ENCODE measurements around the gene ETV6.

ETV6 gene

DNA sequence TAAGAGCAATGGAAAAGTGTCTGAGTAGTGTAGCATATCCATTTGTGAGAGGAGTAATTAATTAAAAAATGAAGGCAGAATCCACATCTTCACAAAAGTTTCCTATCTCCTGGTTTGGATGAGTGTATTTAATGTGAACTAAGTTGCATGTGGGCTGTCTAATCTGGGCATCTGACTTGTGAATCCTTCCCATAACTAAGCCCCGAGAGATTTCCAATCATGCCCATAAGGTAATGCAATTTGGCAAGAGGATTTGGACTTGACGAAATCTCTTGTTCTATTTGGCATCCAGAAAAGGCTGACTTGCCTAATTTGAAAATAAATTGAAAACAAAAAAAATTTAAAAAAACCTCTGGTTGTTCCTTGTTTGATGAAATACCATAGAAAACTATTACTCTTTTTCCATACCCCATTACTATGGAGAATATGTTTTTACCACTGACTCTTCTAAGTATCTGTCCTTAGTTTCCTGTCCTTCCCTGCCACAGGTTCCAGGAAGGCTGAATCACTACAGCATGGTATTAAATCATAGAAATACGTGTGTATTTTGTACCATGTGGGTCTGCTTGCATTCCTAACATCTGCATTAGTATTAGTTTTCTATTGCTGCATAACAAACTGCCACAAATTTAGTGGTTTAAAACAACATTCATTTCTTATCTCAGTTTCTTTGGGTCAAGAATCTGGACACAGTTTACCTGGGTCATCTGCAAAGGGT is 48.4 kb downstream of the ETV6 start:
- DNase-seq = no peak

DNA sequence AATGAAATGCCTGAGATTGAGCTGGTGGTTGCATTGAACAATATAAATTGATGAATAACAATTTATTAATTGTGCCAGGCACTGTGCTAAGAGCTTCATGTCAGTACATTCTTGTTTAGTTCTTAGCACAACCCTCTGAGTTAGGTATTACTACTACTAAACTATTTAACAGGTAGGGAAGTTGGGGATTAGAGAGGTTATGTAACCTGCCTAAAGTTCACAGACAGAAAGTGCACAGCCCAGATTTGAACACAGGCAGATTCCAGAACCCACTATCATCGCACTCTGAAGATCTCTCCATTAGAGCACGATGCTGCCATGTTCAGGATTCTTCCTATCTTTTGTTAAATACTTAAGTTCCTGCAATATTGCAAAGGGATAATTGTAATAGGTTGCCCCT is 49.3 kb downstream of the ETV6 start:
- DNase-seq = no peak

DNA sequence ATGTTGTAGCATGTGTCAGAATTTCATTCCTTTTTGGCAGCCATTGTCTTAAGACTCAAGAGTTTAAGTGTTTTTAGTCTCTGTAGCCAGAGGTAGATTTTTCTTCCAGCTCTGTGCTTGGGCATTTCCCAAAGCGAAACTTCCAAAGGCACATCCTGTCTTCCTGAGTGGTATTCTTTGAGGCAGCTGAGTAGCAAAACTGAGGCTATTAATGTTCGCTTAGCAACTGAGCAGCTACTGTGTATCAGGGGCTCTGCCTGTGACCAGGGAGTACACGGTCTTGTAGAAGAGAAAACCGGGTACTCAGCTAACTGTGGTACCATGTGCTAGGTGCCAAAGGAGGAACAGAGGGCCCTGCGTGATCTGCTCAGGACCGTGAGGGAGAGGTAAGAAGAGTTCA is 52.0 kb downstream of the ETV6 start:
- DNase-seq = no peak

DNA sequence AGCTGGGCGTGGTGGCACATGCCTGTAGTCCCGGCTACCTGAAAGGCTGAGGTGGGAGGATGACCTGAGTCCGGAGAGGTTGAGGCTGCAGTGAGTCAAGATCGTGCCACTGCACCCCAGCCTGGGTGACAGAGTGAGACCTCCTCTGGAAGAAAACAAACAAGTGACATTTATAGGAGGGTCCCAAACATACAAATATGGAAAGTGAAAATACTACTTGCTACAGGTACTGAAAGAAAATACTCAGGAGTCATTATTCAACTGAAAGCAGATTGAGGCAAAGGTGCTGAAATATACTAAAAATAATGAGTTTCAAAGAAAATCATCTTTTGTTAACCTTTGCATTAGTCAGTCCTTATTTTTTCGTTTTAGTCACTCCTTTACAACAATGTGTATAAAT is 53.5 kb downstream of the ETV6 start:
- DNase-seq = no peak

DNA sequence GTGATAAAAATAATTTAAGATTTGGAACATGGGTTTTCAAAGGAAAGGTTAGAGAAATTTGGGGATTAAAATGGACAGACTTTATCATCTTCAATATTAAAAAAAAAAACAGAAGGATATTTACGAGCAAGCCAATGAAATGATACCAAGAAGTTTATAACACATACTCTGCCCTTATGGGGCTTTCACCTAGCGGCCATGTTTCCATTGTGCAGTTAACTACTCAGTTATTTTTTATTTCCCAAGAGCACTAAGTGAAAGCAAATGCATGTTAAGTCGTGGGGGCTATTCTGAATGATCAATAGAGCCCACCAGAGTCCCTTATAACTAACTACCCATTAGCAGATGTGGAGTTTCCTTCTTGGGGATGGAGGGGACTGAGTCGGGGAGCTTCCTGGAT is 53.9 kb downstream of the ETV6 start:
- DNase-seq = no peak

DNA sequence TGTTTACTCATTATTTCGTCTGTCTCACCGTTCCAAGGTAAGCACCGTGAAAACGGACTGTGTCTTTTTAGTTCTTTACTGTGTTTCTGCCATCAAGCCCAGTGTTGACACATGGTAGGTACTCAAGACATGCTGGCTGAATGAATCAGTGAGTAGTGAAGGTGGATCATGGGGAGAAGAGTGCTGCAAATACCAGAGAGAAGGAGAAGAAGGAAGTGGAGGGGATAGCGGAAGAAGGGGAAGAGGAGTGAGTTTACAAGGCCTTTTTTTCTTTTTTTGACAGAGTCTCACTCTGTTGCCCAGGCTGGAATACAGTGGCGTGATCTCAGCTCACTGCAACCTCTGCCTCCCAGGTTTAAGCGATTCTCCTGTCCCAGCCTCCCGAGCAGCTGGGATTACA is 54.6 kb downstream of the ETV6 start:
- no peak for DNase-seq

DNA sequence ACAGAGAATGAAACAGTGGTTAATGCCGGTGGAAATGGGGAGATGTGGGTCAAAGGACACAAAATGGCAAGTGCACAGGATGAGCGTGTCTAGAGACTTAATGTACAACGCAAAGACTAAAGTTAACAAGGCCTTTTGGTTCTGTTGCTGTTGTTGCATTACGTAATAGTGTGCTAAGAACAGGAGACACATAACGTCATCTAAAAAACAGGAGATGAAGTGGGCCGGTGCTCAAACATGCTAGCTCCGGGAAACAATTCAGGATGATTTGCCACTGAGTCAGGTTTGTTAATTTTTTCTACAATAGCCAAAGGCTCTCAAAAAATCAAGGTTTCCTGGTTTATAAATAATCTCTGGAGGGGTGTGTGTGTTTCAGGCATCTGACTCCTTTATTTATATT is 55.5 kb downstream of the ETV6 start:
- no peak for DNase-seq

DNA sequence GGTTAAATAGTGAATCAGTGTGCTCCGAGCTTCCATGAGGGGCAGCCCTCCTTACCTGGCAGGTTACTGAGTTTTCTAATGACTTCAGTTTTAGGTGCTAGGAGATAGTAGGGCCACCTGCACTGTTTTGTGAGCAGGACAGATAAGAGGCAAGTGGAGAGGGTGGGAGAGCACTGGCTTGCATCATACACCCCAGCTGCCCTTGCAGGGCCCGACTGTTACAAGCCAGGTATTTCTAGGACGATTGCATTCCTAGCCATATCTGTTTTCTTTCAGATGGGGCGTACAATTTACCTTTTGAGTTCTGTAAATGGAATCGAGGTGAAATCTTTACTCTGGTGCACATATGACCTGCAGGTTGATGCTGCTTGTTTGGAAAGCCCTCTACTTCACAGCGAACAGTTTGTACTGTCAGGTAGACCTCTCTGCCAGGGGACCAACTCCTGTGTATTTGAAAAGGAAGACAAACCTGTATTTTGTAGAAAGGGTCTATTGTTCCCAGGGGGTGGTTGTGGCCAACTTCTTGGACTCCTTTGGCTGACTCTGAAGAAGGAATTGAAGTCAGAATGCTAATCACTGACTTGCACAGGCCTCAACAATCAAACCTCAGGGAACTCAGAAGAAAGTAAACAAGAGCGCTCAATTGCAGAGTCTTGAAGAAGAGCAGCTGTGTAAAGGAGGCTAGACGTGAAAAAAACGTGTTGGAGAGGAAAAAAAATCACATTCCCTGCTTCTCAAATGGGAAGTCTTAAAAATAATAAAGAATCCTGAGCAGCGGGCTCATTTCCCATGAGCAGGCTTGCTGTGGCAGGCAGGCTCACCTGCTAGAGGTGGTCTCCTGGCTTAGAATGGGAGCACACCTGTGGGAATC is 57.3 kb downstream of the ETV6 start:
- no peak for DNase-seq

DNA sequence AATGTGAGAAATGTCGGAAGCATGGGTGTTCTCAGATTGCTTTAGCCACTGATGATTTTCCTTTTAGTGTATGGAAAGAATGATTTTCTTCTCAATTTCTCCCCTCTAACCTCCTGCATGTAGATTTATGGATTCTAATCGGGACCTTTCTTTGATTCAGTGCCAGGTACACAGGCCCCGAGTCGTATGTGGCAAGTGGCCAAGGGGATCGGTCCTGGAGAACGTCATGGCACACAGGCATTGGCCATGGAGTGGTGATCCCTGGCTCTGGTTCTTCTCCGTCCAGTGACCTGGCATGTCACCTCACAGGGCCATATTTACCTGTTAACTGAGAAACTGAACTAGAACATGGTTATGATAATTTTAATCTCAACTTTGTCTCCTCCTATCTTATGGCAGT is 58.1 kb downstream of the ETV6 start:
- no peak for DNase-seq

DNA sequence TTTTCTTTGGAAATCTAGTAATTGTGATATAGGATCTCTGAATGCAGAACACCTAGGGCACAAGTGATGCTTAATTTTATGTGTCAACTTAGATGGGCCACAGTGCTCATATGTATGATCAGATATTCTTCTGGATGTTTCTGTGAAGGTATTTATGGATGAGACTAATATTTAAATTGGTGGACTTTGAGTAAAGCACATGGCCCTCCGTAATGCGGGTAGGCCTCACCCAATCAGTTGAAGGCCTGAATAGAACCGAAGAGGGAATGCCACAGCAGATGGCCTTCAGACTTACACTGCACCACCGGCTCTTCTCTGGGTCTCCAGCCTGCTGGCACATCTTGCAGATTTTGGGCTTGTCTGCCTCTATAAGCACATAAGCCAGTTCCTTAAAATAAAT is 60.0 kb downstream of the ETV6 start:
- no peak for DNase-seq

DNA sequence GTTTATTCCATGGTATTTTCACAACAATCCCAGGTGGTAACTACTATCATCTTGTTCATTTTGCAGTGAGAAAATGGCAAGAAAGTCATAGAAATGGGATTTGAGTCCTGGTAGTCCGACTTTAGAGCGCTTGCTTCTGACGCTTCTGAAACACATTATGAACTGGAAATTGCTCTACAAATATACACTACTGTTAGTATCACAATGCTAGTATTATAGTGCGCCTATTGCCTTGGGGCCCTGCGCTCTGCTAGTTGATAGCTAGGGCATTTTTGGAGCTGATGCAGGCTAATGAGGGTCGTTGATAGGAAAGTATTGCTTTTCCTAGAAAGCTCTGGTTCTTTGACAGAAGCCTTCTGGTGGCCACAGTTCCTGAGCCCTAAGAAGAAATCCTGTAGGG is 61.0 kb downstream of the ETV6 start:
- DNase-seq = no peak

DNA sequence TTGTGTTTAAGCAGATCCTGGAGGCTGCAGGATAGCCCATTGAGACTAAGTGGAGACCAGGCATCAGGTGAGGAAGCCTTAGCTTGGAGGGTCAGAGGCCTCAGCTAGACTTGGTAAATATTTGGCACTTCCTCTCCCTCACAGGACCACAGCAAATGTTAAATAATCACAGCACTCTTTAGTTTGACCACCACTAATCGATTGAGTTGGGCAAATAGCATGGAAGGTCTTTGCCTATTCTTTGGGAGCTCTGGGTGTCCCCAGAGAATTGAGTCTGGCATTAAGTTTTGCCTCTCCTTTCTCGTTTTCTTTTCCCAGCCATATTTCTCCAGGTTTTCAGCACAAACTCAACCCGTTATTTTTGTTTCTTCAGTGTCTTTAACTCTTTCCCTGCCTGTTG is 61.4 kb downstream of the ETV6 start:
- no peak for DNase-seq

DNA sequence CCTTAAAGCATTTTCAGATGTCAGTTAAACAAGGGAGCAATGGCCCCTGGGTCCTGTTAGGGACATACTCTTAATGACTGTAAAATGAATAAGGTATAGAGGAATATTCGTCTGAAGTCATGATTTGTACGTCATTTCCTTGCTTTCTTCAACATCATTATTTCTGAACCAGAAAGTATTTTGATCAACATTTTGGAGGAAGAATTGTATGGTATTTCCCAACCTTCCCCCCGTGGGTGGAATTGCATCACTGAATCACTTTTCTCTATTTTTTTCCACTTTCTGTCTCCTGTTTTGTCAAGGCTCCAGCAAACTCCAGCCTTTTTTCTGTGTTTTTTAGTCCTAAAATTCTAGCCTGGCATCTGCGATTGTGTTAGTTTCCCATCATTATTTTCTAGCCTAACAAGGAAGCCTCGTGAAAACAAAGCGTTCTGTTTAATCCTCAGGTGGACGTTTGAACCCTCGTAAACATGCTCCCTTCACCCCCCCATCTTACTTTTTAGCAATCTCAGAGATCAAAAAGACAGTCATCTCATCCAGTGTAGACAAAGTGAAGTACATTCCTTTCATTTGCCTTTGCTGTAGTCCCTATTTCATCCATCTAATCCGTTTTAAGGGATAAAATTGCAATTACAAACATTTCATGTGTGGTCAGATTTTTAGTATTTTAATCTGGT is 62.3 kb downstream of the ETV6 start:
- DNase-seq = no peak

DNA sequence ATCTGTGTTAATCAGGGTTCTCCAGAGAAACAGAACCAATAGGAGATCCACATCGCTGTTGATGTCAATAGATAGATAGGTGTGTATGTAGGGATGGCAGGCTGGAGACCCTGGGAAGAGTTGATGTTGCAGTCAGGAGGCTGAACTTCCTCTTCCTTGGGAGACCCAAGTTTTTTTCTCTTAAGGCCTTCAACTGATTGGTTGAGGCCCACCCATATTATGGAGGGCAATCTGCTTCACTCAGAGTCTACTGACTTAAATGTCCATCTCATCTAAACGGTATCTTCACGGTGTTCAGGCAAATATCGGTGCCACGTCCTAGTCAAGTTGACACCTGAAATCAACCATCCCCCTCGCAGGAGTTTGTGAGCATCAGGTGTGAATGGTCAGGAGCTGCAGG is 63.0 kb downstream of the ETV6 start:
- no peak for DNase-seq

DNA sequence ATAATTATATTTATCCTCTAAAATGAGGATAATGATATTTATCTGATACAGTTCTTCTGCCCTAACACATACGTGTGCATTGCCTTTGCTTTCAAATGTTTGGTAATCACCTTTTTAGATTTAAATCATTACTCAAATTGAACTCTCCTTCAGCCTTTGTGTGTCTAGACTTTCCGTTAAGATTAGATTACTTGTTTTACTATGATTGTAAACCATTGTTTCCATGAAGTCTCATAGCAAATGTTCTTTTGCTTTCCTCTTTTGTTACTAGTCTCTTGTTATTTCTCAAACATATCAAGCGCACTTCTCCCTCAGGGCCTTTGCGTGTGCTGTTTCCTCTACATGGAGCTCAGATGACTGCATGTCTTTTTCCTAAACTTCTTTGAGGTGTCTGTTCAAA is 63.7 kb downstream of the ETV6 start:
- DNase-seq = no peak

DNA sequence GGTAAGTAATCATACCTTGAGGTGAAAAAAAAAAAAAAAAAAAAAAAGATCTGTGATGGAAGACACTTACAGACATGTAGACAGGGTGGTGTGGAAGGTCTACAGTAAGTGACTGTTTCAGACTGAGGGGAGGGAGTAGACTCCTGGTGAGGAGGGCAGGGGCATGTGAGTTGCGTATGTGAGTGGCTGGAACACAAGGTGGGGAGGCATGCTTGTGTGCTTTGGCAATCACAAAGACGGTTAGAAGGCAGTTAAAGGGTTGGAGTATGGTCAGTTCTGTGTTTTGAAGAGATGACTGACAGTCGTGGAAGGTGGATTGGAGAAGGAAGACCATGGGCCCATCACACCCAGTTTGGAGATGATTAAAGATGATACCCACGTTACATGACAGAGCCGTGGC is 65.2 kb downstream of the ETV6 start:
- no peak for DNase-seq

DNA sequence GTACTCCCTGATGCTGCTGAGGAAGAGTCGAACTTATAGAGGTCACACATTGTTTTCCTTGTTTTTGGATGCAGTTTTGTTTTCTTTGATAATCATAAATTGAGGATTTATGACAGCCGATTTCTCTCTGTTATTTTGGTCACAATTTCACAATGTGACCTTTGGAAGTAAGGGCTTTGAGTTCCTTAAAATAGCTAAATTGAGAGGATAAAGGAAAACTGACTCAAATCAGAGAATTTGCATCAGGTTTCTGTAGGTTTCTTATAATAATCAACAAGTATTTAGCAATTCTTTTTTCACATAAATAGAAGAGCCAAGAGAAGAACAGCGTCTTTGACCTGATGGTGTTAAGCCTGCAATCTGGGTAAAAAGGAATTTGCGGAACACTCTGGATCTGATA is 66.1 kb downstream of the ETV6 start:
- no peak for DNase-seq

DNA sequence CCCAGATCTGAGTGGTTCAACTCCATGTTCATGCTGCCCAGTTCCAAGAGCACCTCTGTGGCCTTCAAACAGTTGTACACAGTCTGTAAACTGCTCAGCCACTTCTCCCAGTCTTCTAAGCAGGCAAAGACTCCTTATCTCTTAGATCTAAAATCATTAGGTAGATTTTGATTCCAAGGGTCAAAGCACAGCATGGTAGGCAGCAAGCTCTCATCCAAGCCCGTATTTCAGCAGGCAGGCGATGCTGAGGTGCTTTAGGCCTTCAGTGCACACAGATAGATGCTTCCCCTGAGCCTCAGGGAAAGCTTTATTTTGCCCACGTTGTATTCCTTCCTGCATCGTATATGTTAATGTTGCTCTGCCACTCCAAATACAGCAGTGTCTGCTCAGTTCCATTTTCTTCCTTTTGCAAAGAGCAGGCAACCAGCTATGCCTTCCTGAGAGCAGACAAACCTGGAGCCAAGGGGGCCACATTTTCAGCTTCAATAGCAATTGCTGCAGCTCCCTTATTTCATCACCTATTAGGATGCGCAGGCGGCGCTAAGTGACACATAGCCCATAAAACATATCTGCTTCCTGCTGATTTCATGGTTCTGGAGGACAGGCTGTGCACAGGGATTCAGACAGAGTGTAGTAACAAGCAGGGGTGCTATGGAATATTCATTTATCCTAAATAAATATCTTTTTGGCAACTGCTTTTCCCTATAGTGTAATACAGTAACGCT is 67.5 kb downstream of the ETV6 start:
- DNase-seq = no peak

DNA sequence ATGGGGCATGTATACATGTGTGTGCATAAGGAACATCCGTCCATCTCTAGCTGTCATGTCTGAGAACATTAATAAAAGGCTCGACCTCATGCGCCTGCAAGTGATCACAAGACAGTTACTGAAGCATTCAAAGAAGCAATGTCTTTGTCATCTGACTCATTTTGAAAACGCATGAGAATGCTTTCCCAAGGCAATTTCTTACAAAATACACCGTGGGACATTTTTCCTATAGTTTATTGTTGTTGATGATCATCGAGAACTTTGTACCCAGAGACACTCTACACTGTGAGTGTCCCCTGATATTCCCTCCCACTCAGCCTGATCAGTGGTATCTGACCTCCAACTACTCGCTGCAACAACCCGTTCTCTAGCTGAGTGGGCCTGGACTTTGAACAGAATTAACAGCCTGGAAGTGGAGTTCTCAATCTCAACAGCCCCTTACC is 68.1 kb downstream of the ETV6 start:
- no peak for DNase-seq

DNA sequence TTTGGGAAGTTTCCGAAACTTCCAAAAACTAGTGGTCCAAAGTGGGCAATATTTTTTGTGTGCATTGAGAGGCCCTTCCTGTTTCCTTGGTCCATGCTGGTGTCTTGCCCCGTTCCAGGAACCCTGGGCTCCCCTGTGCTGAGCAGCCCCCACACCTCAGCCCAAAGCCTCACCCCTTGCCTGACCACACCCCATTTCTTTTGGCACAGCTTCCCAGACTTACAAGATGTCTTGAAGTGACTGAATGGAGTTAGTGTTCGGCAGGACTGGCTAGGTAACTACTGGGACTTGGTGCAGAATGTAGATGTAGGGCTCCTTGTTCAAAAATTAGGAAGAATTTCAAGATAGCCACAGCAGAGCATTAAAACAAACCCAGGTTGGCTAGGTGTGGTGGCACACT is 68.6 kb downstream of the ETV6 start:
- no peak for DNase-seq

DNA sequence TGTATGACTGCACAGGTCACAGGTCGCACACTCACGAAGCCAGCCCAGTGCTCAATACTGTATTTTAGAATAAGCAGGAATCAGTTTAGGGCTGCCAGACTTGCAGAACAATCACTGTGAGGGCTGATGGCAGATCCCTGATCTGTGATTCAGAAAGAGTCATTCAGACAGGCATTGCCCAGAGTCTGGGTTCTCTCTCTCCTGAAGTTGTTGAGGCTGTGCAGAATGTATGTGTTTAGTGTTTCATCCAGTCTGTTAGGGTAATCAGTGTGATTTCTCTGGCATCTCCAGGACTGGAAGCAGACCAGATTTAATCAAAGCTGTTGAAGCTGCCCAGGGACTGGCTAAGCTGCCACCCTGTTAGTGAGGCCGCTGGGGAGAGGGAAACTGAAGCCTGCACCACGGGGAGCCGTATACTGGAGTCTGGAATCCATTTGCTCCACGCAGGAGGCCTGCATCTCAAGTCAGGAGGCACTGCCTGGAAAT is 69.3 kb downstream of the ETV6 start:
- DNase-seq = no peak

DNA sequence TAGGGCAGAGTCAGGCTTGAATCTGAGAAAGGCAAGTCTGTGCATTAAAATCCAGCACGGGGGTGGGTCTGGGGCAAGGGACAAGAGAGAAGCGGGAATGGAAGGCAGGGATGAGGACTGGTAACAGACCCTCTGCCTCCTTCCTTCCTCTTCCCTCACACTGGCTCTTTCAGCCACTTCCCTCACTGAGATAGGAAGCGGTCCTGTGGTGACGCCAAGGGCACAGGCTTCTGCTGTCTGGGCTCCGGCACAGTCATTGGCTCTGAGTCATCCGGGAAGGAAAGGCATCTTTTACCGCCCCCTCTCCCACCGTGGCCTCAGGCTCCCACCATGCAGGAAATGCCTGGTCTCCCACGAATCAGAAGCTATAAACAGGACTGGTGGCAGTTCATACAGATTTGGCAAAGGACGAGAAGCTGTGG is 70.2 kb downstream of the ETV6 start:
- DNase-seq = peak; percentile 18

DNA sequence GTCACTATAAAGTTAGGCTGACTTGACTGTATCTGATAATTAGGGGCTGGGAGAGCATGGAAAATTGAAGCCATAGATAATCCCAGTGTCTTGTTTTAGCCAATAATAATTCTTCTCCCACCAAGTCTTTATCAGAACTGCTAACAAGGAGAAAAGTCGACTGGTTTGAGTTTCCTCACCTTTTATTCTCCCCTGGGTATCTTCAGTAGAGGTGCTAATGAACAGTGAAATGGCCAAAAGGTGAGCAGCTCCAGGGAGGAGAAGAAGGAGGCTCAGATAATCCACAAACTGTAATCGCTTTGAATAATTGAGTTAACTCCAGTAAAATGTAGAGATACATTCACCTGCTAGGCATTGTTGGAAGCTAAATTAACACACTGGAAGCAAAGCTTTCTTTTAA is 72.6 kb downstream of the ETV6 start:
- DNase-seq = no peak

Measured in CD4-positive, alpha-beta T cell treated with Interleukin-10 for 1 hour (primary cell).